HG02588 (cell line): ENCODE data around the gene VSIG10L2.

Source experiments
- ATAC-seq: cut with Tn5 transposase; IDR thresholded peaks from one replicate; pipeline ENCODE4 v1.9.1; 2021; ENCODE audit warnings: mild to moderate bottlenecking, moderate library complexity; ENCODE audit not compliant: unreplicated experiment

The VSIG10L2 gene

DNA sequence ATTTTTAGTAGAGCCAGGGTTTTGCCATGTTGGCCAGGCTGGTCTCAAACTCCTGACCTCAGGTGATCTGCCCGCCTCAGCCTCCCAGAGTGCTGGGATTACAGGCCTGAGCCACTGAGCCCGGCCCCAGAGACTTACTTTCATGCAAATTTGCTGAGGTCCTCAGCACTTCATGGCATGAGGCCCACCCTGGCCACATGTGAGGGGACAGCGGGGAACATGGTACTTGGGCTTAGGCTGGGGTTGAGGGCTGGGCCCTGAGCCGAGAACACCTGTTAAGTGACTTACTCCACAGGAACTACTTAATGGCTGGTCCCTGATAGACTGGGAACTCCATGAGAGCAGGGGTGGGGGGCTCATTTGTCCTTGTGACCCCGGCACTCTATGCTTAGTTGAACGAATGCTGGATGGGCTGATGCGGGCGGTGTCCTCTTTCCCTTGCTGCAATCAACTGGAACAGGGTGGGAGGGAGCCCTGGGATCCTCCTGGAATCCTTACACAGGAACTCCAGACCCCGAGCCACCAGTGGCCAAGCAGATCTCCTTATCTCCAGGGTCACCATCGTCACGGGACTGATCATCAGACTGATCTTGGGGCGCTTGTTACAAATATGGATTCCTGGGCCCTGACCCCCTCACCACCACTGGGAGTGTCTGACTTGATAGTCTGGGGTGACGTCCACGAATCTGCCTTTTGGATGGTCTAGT is 1.0 kb downstream of the VSIG10L2 start:
- no peak for ATAC-seq

GRCh38 chr11:125947419-125948277 is 1.8 kb downstream of the VSIG10L2 start:
- ATAC-seq = no peak

DNA sequence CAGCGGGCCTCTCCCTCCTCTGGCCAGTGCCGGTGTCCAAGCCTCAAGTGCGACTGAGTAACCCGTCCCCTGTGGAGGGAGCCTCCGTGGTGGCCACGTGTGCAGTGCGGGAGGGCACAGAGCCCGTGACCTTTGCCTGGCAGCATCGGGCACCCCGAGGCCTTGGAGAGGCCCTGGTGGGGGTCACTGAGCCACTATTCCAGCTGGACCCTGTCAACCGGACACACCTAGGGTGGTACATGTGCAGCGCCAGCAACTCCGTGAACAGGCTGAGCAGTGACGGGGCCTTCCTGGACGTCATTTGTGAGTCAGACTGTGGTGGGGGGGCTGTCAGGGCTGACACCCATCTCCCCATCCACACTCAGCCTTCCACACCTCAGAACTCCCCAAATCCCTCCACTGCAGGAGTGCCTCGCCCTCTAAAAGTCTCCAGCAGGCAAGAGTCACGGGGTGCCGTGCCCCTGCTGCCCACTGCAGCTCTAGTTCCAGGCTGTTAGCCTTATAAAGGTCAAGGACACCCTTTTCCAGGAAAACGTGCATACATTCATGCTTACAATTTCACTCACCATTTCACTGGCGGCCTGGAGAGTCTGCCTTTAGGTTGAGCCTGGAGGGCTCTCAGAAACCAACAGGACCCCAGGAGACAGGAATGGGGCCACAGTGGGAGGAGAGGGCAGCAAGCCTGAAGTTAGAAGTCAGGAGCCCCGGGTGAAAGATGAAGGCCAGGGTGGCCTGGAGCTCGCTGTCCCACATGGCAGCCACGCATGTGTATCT is 2.6 kb downstream of the VSIG10L2 start:
- no peak for ATAC-seq

- ATAC-seq = no peak
Measured at GRCh38 chr11:125949271-125950177, 3.7 kb downstream of the VSIG10L2 start.

DNA sequence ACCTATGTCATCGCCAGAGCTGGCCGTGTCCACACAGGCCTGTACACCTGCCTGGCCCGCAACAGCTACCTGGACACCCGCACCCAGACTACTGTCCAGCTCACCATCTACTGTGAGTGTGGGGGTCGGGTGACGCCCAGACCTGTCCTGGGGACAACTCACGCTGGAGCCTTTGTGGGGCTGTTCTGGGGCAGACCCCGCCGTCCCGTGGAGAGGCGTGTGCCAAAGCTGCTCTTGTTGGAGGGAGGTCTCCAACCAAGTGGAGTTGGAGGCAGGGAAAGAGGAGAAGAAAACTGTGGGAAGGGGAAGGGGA is 4.3 kb downstream of the VSIG10L2 start:
- no peak for ATAC-seq

GRCh38 chr11:125950696-125951651 is 5.1 kb downstream of the VSIG10L2 start:
- ATAC-seq = no peak

GRCh38 chr11:125951731-125952130 is 5.9 kb downstream of the VSIG10L2 start:
- no peak for ATAC-seq

DNA sequence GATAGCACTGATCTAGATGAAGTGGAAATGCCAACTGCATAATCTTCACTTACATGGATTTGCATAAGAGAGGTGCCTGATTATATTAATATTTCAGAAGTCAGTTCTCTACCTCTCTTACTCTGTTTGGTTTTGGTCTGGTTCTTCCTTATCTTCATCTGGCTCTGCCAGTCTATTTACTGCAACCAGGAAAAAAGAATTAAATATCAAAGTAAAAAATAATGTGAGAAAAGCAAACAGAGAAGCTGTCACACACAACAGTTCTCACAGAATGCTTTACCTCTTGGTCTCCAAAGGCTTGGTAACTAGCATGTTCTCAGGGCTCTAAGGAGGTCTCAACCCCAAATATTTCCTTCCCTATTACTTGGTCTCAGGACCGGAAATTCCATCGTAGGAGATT is 6.7 kb downstream of the VSIG10L2 start:
- ATAC-seq = no peak

DNA sequence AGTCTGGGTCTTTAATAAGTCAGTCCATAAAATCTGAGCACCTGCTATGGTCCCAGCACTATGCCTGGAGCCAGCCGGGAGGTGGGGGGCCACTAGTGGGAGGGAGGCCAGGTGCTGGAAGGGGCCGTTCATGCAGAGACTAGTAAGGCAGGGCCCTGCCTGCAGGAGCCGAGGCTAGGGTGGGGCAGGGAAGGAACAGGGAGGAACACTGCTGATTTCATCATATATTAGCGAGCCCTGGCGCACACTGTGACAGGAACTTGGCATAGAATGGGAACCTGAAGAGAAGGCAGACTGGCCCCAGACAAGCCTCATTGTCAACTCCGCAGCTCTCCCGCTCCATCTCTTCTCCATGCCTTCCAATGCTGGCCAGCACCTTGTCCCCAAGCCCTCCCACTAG is 7.1 kb downstream of the VSIG10L2 start:
- ATAC-seq = no peak

DNA sequence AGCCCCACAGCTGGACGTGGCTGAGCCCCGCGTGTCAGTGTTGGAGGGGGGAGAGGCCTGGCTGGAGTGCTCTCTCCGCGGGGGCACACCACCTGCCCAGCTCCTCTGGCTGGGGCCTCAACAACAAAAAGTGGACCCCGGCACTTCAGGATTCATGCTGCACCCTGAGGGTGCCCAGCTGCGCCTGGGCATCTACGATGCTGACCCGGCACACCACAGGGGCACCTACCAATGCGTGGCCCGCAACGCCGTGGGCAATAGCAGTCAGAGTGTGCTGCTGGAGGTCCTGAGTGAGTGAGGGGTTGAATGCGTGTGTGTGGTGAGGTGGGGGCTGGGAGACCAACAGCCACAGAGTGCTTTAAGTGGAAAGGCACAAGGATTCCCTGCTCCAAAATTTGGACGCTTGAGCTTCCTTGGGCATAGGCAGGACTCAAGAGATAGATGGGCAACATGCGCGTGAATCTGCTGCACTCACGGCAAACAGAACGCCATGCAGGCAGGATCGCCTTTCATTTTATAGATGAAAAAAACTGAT is 7.6 kb downstream of the VSIG10L2 start:
- no peak for ATAC-seq

DNA sequence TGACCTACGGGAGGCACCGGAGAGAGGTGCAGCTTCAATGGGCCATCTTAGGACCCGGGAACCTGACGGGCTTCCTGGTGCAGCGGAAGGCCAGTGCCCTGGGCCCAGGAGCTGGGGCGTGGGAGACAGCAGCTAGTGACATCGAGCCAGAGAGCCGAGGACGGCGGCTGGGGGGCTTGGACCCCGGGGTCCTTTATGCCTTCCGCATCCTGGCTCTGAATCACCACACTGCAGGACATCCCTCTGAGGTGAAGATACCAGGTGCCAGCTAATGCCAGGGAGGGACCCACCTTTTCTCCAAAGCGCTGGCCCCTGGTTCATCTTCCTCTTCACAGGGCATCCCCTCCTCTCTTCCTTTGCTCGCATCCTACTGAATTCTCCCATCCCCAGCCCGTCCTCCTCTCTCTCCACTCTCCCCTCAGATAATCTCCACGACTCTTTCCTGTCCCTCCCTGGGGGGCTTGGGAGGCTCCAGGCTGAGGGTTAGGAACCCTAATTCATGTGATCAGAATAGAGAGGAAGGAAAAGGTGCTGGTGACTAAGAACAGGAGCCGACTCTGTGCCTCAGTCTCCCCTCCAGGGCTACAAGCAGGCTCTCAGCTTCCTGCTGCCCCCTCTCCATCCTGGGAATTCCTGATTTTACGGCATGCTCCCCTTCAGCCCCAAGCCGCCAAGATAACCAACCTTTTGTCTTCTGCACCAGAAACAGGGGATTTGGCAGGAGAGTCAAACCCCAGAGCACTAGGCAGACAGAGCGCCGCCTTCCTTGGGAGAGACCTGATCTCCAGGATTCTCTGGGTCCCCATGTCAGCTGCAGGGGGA is 8.5 kb downstream of the VSIG10L2 start:
- ATAC-seq = no peak

- no peak for ATAC-seq
Measured at GRCh38 chr11:125954945-125955640, 9.2 kb downstream of the VSIG10L2 start.

- ATAC-seq = no peak
Measured at GRCh38 chr11:125955856-125956255, 10.0 kb downstream of the VSIG10L2 start.

- no peak for ATAC-seq
Measured at GRCh38 chr11:125956391-125957134, 10.7 kb downstream of the VSIG10L2 start.

DNA sequence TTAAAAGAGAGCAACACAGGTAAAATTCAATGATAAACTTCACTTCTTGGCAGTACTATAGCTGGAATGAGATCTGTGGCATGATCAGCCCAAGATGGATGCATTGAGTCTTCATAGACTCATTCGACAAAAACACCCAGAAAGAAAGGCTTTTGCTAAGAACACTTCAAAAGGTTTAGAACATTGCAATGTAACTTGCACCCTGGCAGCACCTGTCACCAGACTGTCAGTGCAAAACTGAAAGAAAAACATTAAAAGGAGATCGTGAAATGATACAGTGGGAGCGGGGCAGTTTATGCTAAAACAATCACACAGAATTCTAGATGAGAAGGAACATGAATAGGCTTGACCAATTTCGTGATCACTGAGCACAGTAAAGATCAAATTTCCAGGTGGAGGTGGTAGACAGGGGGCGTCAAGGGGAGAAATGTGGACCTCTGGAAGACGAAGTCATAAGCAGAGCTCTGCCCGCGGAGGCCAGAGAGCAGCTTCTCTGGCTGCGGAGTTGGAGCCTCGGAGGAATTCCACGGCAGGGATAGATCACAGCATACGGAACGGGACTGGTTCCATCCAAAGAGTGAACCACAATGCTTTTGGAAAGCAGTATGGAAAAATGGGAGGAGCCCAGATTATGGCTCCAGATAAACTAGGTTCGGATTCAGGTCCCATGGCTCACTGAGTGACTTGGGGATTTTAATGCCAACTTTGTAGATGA is 11.9 kb downstream of the VSIG10L2 start:
- ATAC-seq = no peak

GRCh38 chr11:125958872-125959400 is 13.1 kb downstream of the VSIG10L2 start:
- ATAC-seq = no peak
